GM21825 (cell line): ENCODE measurements around the gene IFITM10.
"Not testable (repeated sequence)": the region's sequence is repeated elsewhere in the genome, so short reads cannot be mapped to it uniquely, and the experiment has no call there.

Experiments used
- ATAC-seq: cut with Tn5 transposase; IDR thresholded peaks from one replicate; pipeline ENCODE4 v1.9.1; 2021; ENCODE audit warnings: mild to moderate bottlenecking, moderate library complexity; ENCODE audit not compliant: unreplicated experiment

IFITM10 gene

DNA sequence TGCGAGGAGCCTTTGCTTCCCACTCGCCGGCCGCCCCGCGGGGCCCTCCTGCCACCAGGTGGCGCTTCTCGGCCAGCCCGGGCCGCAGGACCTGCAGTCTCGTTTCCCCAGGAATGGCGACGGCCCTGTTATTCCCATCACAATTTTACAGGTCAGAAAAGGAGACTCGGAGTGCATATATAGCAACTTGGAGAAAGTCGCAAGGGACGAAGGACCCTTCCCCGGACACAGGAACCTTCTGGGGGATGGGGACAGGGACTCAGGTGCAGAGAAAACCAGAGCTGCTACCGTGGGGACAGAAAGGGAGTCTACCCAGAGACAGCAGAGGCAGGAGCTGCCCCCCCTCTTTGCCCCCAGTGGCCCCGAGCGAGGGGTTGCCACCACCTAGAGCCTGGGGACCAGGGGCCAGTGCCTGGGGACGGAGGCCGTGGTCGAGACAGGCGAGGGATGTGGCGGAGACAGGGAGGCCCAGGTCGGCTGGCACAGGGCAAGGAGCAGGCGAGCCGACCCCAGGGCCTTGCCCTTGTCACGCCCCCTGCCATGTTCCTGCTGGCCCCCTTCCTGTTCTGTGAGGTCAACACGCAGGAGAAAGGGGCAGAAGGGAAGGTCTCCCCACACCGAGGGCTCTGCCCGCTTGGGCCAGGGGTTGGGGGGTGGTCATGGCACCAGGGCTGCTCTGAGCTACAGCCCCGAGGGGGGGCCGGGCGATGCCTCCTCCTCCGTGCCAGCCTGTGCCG is 56.9 kb downstream of the IFITM10 start:
- no peak for ATAC-seq

- ATAC-seq, result no peak
These were observed 57.6 kb downstream of the IFITM10 start for GRCh38 chr11:1692708-1693326.

- no peak for ATAC-seq
These were observed 58.3 kb downstream of the IFITM10 start for GRCh38 chr11:1691878-1692707.

DNA sequence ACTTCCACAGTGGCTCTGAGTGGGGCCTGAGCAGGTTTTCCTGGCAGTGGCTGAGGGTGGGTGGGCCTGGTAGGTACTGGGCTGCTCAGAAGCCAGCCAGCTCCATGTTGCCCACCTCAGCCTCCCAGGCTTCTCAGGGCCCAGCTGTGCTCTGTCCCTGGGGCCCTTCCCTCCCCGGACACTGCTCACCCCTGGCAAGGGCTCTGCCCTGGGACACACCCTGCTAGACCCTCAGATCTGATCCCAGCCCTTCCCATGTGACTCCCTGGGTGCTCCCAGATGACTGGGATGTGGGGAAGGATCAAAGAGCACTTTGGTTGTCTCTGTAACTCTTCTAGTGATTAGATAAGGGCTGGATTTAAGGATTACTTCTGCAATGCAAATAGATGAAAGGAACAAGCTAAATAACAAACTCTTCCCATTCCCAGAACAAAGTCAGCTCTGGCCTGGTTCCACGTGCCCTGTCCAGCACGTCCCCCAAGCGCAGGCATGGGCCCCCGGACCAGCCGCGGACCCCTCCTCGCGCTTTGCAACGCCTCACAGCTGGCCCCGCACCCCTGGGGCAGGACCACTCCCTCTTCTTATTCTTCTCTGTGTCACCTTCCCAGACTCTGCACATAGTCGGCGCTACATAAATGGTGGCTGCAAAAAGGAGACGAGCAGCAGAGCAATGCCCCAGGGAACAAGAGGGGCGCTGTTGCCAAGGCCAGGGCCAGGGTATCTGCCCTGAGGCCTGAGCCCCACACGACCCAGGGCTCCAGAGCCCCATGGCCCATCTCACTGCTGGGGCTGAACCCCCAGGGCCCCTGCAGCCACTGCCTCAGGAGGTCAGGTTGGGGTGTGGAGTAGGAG is 59.1 kb downstream of the IFITM10 start:
- no peak for ATAC-seq

DNA sequence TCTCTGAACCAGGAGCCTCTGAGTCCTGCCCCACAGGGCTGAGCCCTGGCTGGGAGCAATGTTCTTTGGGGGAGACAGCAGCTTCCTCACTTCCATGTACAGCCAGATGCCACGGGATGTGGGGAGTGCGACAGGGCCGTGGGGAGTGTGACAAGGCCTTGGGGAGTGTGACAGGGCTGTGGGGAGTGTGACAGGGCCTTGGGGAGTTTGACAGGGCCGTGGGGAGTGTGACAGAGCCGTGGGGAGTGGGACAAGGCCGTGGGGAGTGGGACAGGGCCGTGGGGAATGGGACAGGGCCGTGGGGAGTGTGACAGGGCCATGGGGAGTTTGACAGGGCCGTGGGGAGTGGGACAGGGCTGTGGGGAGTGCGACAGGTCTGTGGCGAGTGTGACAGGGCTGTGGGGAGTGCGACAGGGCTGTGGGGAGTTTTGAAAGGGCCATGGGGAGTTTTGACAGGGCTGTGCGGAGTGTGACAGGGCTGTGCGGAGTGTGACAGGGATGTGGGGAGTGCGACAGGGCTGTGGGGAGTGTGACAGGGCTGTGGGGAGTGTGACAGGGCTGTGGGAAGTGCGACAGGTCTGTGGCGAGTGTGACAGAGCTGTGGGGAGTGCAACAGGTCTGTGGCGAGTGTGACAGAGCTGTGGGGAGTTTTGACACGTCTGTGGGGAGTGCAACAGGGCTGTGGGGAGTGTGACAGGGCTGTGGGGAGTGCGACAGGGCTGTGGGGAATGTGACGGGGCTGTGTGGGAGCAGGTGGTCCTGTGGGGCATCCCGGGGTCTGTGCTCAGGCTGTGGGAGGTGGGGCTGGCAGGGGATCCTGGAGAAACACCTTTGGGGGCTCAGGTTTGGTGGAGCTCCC is 60.0 kb downstream of the IFITM10 start:
- no peak for ATAC-seq

GRCh38 chr11:1689250-1690166 is 60.9 kb downstream of the IFITM10 start:
- ATAC-seq, result not testable (repeated sequence)

GRCh38 chr11:1688336-1688947 is 62.0 kb downstream of the IFITM10 start:
- not testable (repeated sequence) for ATAC-seq

GRCh38 chr11:1686220-1686619 is 64.2 kb downstream of the IFITM10 start:
- not testable (repeated sequence) for ATAC-seq

- ATAC-seq, result not testable (repeated sequence)
These were observed 65.2 kb downstream of the IFITM10 start for GRCh38 chr11:1684886-1685874.

GRCh38 chr11:1683904-1684572 is 66.4 kb downstream of the IFITM10 start:
- not testable (repeated sequence) for ATAC-seq

- not testable (repeated sequence) for ATAC-seq
These were observed 67.2 kb downstream of the IFITM10 start for GRCh38 chr11:1683216-1683615.
